Smooth muscle cell of the brain vasculature (primary cell): ENCODE results near the gene PRM2.
"Not testable (repeated sequence)": the region's sequence is repeated elsewhere in the genome, so short reads cannot be mapped to it uniquely, and the experiment has no call there.

Experiments used
- DNase-seq: peaks from one replicate; pipeline ENCODE4 v3.0.0-alpha.2; 2012; ENCODE audit warnings: low read depth, low spot score

PRM2 gene

GRCh38 chr16:11307639-11308492 is 31.6 kb upstream of the PRM2 start:
- DNase-seq, result no peak

- DNase-seq, result no peak
Measured at GRCh38 chr16:11306997-11307638, 30.8 kb upstream of the PRM2 start.

GRCh38 chr16:11306381-11306780 is 30.1 kb upstream of the PRM2 start:
- no peak for DNase-seq

- DNase-seq, result no peak
Measured at GRCh38 chr16:11303405-11304138, 27.3 kb upstream of the PRM2 start.

GRCh38 chr16:11302977-11303376 is 26.7 kb upstream of the PRM2 start:
- DNase-seq, result no peak

- no peak for DNase-seq
Measured at GRCh38 chr16:11301645-11302501, 25.6 kb upstream of the PRM2 start.

GRCh38 chr16:11300560-11300892 is 24.2 kb upstream of the PRM2 start:
- DNase-seq, result no peak

- DNase-seq, result no peak
Measured at GRCh38 chr16:11299865-11300559, 23.7 kb upstream of the PRM2 start.

- DNase-seq, result not testable (repeated sequence)
Measured at GRCh38 chr16:11298950-11299547, 22.8 kb upstream of the PRM2 start.

- DNase-seq, result no peak
Measured at GRCh38 chr16:11298143-11298900, 22.0 kb upstream of the PRM2 start.

- no peak for DNase-seq
Measured at GRCh38 chr16:11297492-11298142, 21.3 kb upstream of the PRM2 start.

GRCh38 chr16:11296706-11297491 is 20.6 kb upstream of the PRM2 start:
- DNase-seq, result no peak

- DNase-seq, result no peak
Measured at GRCh38 chr16:11296351-11296705, 20.0 kb upstream of the PRM2 start.

- no peak for DNase-seq
Measured at GRCh38 chr16:11295672-11296071, 19.4 kb upstream of the PRM2 start.

GRCh38 chr16:11292076-11292748 is 15.9 kb upstream of the PRM2 start:
- no peak for DNase-seq

GRCh38 chr16:11291091-11291703 is 14.9 kb upstream of the PRM2 start:
- DNase-seq, result no peak

- no peak for DNase-seq
Measured at GRCh38 chr16:11290102-11290893, 14.0 kb upstream of the PRM2 start.
